MM.1S (cell line): ENCODE measurements around the gene CADPS.
A peak's percentile ranks its signal among the peaks of the same experiment; 100 is the strongest.

Source experiments
- DNase-seq: peaks from one replicate; pipeline ENCODE4 v3.0.0-alpha.2; 2015
- H2AFZ ChIP-seq: fragments of 300-600 bp; sonication (generic); 2 replicates; pipeline ENCODE4 v1.6.0; 2016; ENCODE audit warnings: antibody characterized with exemption, low read length
- H3F3A ChIP-seq: fragments of 300-600 bp; sonication (generic); 2 replicates; pipeline ENCODE4 v1.6.1; 2016; ENCODE audit warnings: mild to moderate bottlenecking, antibody characterized with exemption, low read length, moderate library complexity, mixed read lengths; ENCODE audit not compliant: insufficient read depth
- H3K27ac ChIP-seq: fragments of 300-600 bp; sonication (generic); 2 replicates; pipeline ENCODE4 v1.5.1; 2016; ENCODE audit warnings: mild to moderate bottlenecking, low read length
- H3K27me3 ChIP-seq: fragments of 300-600 bp; sonication (generic); replicated peaks from 2 replicates; pipeline ENCODE4 v1.6.0; 2016; ENCODE audit warnings: low read length; ENCODE audit not compliant: insufficient read depth
- H3K36me3 ChIP-seq: fragments of 300-600 bp; sonication (generic); replicated peaks from 2 replicates; pipeline ENCODE4 v1.6.1; 2016; ENCODE audit warnings: mild to moderate bottlenecking, low read length, mixed read lengths; ENCODE audit not compliant: insufficient read depth
- H3K4me1 ChIP-seq: fragments of 300-600 bp; sonication (generic); 2 replicates; pipeline ENCODE4 v1.6.1; 2016; ENCODE audit warnings: low read length, mixed read lengths
- H3K4me2 ChIP-seq: fragments of 300-600 bp; sonication (generic); 2 replicates; pipeline ENCODE4 v1.6.0; 2016; ENCODE audit warnings: low read depth, low read length
- H3K4me3 ChIP-seq: fragments of 300-600 bp; sonication (generic); 2 replicates; pipeline ENCODE4 v1.5.1; 2016; ENCODE audit warnings: low read length, mixed read lengths
- H3K79me2 ChIP-seq: fragments of 300-600 bp; sonication (generic); 2 replicates; pipeline ENCODE4 v1.6.1; 2016; ENCODE audit warnings: mixed run types, low read length, mixed read lengths
- H3K9ac ChIP-seq: fragments of 300-600 bp; sonication (generic); 2 replicates; pipeline ENCODE4 v1.6.1; 2016; ENCODE audit warnings: low read length, mixed read lengths
- H3K9me2 ChIP-seq: fragments of 300-600 bp; sonication (generic); replicated peaks from 2 replicates; pipeline ENCODE4 v1.6.1; 2016; ENCODE audit warnings: mild to moderate bottlenecking, low read length, mixed read lengths; ENCODE audit not compliant: insufficient read depth
- H3K9me3 ChIP-seq: fragments of 300-600 bp; sonication (generic); replicated peaks from 2 replicates; pipeline ENCODE4 v1.6.1; 2016; ENCODE audit warnings: mild to moderate bottlenecking, low read length, mixed read lengths; ENCODE audit not compliant: insufficient read depth
- H4K20me1 ChIP-seq: fragments of 300-600 bp; sonication (generic); 2 replicates; pipeline ENCODE4 v1.6.1; 2016; ENCODE audit warnings: mild to moderate bottlenecking, low read length, moderate library complexity, mixed read lengths; ENCODE audit not compliant: insufficient read depth
- CTCF ChIP-seq: fragments of 300-600 bp; sonication (generic); IDR thresholded peaks from 2 replicates; pipeline ENCODE4 v1.5.1; 2016; ENCODE audit warnings: antibody characterized with exemption, low read length, mixed read lengths
- EZH2 ChIP-seq: fragments of 300-600 bp; sonication (generic); optimal IDR thresholded peaks from 2 replicates; pipeline ENCODE3; 2017; ENCODE audit warnings: low read depth, mild to moderate bottlenecking, antibody characterized with exemption, low read length, mixed read lengths
- EZH2phosphoT487 ChIP-seq: fragments of 300-600 bp; sonication (generic); IDR thresholded peaks from 2 replicates; pipeline ENCODE4 v1.6.1; 2018; ENCODE audit warnings: antibody characterized with exemption, low read length

CADPS gene

GRCh38 chr3:62749657-62750056 lies 125.6 kb downstream of the CADPS start:
- DNase-seq: peak; percentile 32
- Histone ChIP-seq H2AFZ (no peak overlapping the region), H4K20me1 (no peaks in the 10 kb centered on the region), H3K36me3 (no peaks in the 10 kb centered on the region), H3K9ac (no peak overlapping the region), H3K27me3 (no peaks in the 10 kb centered on the region), H3K79me2 (no peaks in the 10 kb centered on the region), H3F3A (no peaks in the 10 kb centered on the region), H3K9me3 (no peaks in the 10 kb centered on the region), H3K4me3 (no peak overlapping the region), H3K9me2 (no peaks in the 10 kb centered on the region), H3K4me1 (peaks cover 4% of the 10 kb centered on the region; the same call in 1 of the 2 replicates), H3K27ac (no peak overlapping the region), H3K4me2 (no peak overlapping the region)
- TF ChIP-seq EZH2 (no peak), EZH2phosphoT487 (no peak), CTCF (no peak)

- Histone ChIP-seq H3K9ac (no peak overlapping the region), H3K9me3 (no peaks in the 10 kb centered on the region), H3K79me2 (no peaks in the 10 kb centered on the region), H3K27ac (no peak overlapping the region), H3K4me1 (peaks cover 4% of the 10 kb centered on the region; the same call in 1 of the 2 replicates), H3F3A (no peaks in the 10 kb centered on the region), H3K9me2 (no peaks in the 10 kb centered on the region), H3K36me3 (no peaks in the 10 kb centered on the region), H3K27me3 (no peaks in the 10 kb centered on the region), H2AFZ (no peak overlapping the region), H3K4me3 (no peak overlapping the region), H3K4me2 (no peak overlapping the region), H4K20me1 (no peaks in the 10 kb centered on the region)
- no peak for TF ChIP-seq EZH2phosphoT487
- no peak for TF ChIP-seq CTCF
- TF ChIP-seq EZH2: no peak
- no peak for DNase-seq
Measured at GRCh38 chr3:62749130-62749529, 126.1 kb downstream of the CADPS start.

- no peak for DNase-seq
- H3K36me3 ChIP-seq: no peaks in the 10 kb centered on the region
- no peak overlapping the region for H3K27ac ChIP-seq
- H3F3A ChIP-seq: no peaks in the 10 kb centered on the region
- H3K9me3 ChIP-seq: no peaks in the 10 kb centered on the region
- no peaks in the 10 kb centered on the region for H3K27me3 ChIP-seq
- H4K20me1 ChIP-seq: no peaks in the 10 kb centered on the region
- no peaks in the 10 kb centered on the region for H3K4me1 ChIP-seq
- H3K79me2 ChIP-seq: no peaks in the 10 kb centered on the region
- no peak overlapping the region for H3K4me3 ChIP-seq
- no peak overlapping the region for H3K4me2 ChIP-seq
- H3K9ac ChIP-seq: no peak overlapping the region
- no peaks in the 10 kb centered on the region for H3K9me2 ChIP-seq
- H2AFZ ChIP-seq: no peak overlapping the region
- TF ChIP-seq CTCF: no peak
Measured at GRCh38 chr3:62737449-62737848, 137.8 kb downstream of the CADPS start.

GRCh38 chr3:62735510-62735909 lies 139.7 kb downstream of the CADPS start:
- H3K4me1 ChIP-seq: no peaks in the 10 kb centered on the region
- no peak for DNase-seq
- no peaks in the 10 kb centered on the region for H3K27me3 ChIP-seq
- no peak overlapping the region for H2AFZ ChIP-seq
- no peaks in the 10 kb centered on the region for H4K20me1 ChIP-seq
- H3F3A ChIP-seq: no peaks in the 10 kb centered on the region
- no peak overlapping the region for H3K4me3 ChIP-seq
- H3K4me2 ChIP-seq: no peak overlapping the region
- H3K9ac ChIP-seq: no peak overlapping the region
- no peaks in the 10 kb centered on the region for H3K9me3 ChIP-seq
- no peaks in the 10 kb centered on the region for H3K36me3 ChIP-seq
- no peak overlapping the region for H3K27ac ChIP-seq
- no peaks in the 10 kb centered on the region for H3K79me2 ChIP-seq
- H3K9me2 ChIP-seq: no peaks in the 10 kb centered on the region
- TF ChIP-seq CTCF: no peak
